Ishikawa (cell line): ENCODE data around the gene C5orf58.

ENCODE experiments used
- CEBPB ChIP-seq: IDR thresholded peaks from 2 replicates; pipeline ENCODE4 v1.6.1; 2012
- CREB1 ChIP-seq: IDR thresholded peaks from 2 replicates; pipeline ENCODE4 v1.6.1; 2012; ENCODE audit warnings: low read depth
- EGR1 ChIP-seq: IDR thresholded peaks from 2 replicates; pipeline ENCODE4 v1.6.1; 2012
- EP300 ChIP-seq: IDR thresholded peaks from 2 replicates; pipeline ENCODE4 v1.6.1; 2012; ENCODE audit warnings: borderline replicate concordance
- FOXM1 ChIP-seq: IDR thresholded peaks from 2 replicates; pipeline ENCODE4 v1.6.1; 2012; ENCODE audit warnings: low read depth, borderline replicate concordance
- MAX ChIP-seq: IDR thresholded peaks from 2 replicates; pipeline ENCODE4 v1.6.1; 2012
- NFIC ChIP-seq: IDR thresholded peaks from 2 replicates; pipeline ENCODE4 v1.6.1; 2012
- RAD21 ChIP-seq: IDR thresholded peaks from 2 replicates; pipeline ENCODE4 v1.6.1; 2012; ENCODE audit warnings: low read depth
- REST ChIP-seq: IDR thresholded peaks from 2 replicates; pipeline ENCODE4 v1.6.1; 2012; ENCODE audit warnings: low read depth, mild to moderate bottlenecking
- TAF1 ChIP-seq: IDR thresholded peaks from 2 replicates; pipeline ENCODE4 v1.6.1; 2012; ENCODE audit warnings: low read depth, mild to moderate bottlenecking
- TCF12 ChIP-seq: IDR thresholded peaks from 2 replicates; pipeline ENCODE4 v1.6.1; 2012; ENCODE audit warnings: low read depth
- TEAD4 ChIP-seq: IDR thresholded peaks from 2 replicates; pipeline ENCODE4 v1.6.1; 2012
- USF1 ChIP-seq: IDR thresholded peaks from 2 replicates; pipeline ENCODE4 v1.6.1; 2012
- YY1 ChIP-seq: IDR thresholded peaks from 2 replicates; pipeline ENCODE4 v1.6.1; 2012; ENCODE audit warnings: low read depth
- ZBTB7A ChIP-seq: IDR thresholded peaks from 2 replicates; pipeline ENCODE4 v1.6.1; 2012; ENCODE audit warnings: low read depth

The C5orf58 gene

GRCh38 chr5:170248172-170248930 is 15.6 kb downstream of the C5orf58 start:
- TF ChIP-seq USF1 (no peak), TCF12 (no peak), MAX (no peak), RAD21 (no peak), TAF1 (no peak), EGR1 (no peak), YY1 (no peak), CREB1 (no peak)

- TF ChIP-seq TCF12 (no peak), YY1 (no peak), NFIC (no peak)
Measured at GRCh38 chr5:170249355-170249754, 16.6 kb downstream of the C5orf58 start.

GRCh38 chr5:170250810-170251317 is 18.1 kb downstream of the C5orf58 start:
- TF ChIP-seq ZBTB7A, result no peak

- no peak for TF ChIP-seq YY1
- no peak for TF ChIP-seq CEBPB
- no peak for TF ChIP-seq TEAD4
- TF ChIP-seq FOXM1, result no peak
- no peak for TF ChIP-seq RAD21
- no peak for TF ChIP-seq NFIC
- TF ChIP-seq ZBTB7A, result no peak
- no peak for TF ChIP-seq EGR1
- no peak for TF ChIP-seq CREB1
Measured at GRCh38 chr5:170251462-170251861, 18.7 kb downstream of the C5orf58 start.

GRCh38 chr5:170252109-170252508 is 19.3 kb downstream of the C5orf58 start:
- TF ChIP-seq FOXM1 (no peak), ZBTB7A (no peak), REST (no peak), CREB1 (no peak), NFIC (no peak), EP300 (no peak), CEBPB (no peak), TAF1 (no peak), TEAD4 (no peak), RAD21 (no peak), EGR1 (no peak), YY1 (no peak), MAX (no peak)

- no peak for TF ChIP-seq CREB1
- no peak for TF ChIP-seq MAX
- no peak for TF ChIP-seq NFIC
- no peak for TF ChIP-seq EGR1
- no peak for TF ChIP-seq FOXM1
- no peak for TF ChIP-seq USF1
- no peak for TF ChIP-seq RAD21
- TF ChIP-seq CEBPB, result no peak
- TF ChIP-seq TCF12, result no peak
Measured at GRCh38 chr5:170252720-170253350, 20.1 kb downstream of the C5orf58 start.

- TF ChIP-seq NFIC (no peak), FOXM1 (no peak), ZBTB7A (no peak), USF1 (no peak), CEBPB (no peak), RAD21 (no peak), EP300 (no peak), TCF12 (no peak), EGR1 (no peak), TAF1 (no peak)
Measured at GRCh38 chr5:170254056-170254455, 21.3 kb downstream of the C5orf58 start.
